Daoy (cell line): Measurements from ENCODE around the gene GOLGA6L7. TPM values are rescaled to one million over a fixed set of nuclear protein-coding genes. Genes with fewer than 3 reads are reported as not detected.
"Not testable (repeated sequence)": the region's sequence is repeated elsewhere in the genome, so short reads cannot be mapped to it uniquely, and the experiment has no call there.

Experiments
- DNase-seq: peaks from one replicate; pipeline ENCODE4 v3.0.0-alpha.2; 2015; ENCODE audit warnings: low read depth
- total RNA-seq: library from RNA; depleted of rRNA; stranded (reverse); fragments of >200 nt; shearing (Covaris generic); gene quantifications from 2 replicates; pipeline ENCODE4 v1.2.3, GENCODE V29; 2014

The GOLGA6L7 gene
- total RNA-seq, 1 experiment from 2014 or later, result not detected

DNA sequence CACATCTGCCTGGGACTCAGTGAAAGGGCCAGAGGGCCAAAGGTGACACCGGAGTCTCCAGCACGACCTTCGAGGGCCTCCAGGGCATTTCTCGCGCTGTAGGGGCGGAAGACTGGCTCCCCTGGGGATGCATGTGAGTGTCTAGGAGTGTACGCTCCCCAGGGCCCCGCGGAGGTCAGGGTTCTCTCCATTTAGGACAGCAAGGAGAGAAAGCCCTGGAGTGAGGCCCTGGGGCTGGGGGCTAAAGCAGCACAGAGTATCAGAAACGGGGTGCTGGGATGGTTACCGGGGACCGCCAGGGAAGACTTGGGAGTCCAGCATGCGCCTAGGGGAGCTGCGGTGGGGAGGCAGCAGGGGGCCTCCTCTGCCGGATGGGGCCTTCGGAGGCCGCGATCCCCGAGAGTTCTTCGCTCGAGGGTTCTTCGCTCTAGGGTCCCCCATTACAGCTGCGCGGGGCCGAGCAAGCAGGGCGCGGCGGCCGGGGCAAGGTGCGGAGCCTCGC, 36.7 kb upstream of the GOLGA6L7 start:
- DNase-seq, result no peak

DNA sequence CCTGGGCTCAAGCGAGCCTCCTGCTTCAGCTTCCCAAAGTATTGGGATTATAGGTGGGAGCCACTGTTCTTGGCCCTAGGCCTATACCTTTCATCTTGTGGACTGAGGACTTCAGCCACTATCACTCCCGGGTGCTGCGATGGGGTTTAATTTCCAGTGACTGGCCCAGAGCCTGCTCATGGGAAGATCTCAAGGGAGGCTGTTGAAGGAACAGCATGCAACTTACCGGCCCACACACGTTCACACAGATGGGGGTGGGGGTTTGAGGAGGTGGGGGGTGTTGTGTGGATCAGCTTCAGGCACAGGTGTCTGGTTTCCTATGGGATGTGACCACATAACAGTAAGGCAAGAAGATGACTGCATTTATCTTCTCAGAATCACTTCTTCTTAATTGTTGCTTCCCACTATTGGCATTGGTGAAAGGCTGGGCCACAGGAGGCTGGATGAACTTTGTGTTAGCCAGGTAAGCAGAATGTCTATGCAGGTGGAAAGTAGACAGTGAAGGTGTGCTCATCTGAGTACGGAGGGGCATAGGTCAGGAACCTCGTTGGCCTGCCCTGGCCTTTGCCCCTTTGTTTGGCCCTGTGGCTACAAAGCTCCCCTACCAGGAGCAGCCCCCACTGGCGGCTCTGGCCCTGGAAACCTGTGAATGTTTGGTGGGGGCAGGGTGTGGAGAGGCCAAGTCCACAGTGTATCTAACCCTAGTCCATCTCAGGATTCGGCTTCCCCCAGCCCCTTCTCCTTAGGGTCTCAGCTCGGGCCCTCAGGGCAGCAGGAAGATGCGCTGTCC, 35.9 kb upstream of the GOLGA6L7 start:
- no peak for DNase-seq

DNA sequence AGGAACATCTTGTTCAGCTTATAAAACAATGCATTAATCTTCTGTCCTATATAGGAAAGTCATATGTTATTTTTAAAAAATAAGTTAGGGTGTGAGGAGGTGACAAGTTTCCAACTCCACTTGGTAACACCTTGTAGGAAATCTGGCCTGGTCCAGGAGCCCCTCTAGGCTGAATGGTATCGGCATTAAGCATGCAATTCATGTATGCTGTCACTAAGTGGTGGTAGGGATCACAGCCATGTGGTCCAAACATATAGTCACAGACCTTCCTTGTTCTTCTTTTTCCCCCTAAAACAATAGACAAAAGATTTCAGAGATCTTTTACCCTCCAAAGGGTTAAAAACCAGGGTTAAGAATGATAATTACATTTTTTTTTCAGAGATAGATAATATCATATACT, 33.2 kb upstream of the GOLGA6L7 start:
- DNase-seq, result no peak

DNA sequence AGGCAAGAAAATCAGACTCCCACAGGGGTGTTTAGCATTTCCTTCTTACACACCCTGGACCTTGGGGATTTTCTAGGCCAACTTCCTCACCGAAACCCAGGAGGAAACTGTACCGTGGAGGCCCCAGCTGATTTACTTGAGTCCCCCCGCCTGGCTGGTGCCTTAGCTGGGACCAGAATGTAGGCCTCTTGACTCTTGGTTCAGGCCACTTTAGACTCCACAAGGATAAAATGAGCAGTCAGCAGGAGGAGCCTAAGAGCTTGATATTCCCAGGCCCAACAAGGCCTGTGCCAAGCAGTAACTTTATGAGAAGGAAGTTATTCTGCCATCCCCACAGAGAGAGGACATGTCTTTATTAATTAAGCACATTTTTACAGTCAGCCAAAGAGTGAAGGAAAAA, 32.7 kb upstream of the GOLGA6L7 start:
- DNase-seq, result no peak

DNA sequence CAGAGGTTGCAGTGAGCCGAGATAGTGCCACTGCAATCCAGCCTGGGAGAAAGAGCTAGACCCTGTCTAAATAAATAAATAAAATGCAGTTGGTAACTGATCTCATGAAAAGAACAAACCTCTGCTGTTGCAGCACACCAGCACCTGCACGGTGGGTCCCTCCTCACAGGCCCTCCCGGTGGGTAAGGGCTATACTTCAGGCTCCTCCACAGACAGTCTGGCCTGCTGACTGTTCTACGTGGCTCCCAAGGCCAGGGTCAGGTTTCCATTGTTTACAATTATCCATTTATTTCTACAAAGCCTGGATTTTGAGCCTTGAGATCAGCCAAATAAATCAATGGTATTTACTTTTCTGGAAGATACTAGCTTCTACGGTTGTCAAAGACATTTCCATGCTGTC, 32.2 kb upstream of the GOLGA6L7 start:
- DNase-seq, result no peak

DNA sequence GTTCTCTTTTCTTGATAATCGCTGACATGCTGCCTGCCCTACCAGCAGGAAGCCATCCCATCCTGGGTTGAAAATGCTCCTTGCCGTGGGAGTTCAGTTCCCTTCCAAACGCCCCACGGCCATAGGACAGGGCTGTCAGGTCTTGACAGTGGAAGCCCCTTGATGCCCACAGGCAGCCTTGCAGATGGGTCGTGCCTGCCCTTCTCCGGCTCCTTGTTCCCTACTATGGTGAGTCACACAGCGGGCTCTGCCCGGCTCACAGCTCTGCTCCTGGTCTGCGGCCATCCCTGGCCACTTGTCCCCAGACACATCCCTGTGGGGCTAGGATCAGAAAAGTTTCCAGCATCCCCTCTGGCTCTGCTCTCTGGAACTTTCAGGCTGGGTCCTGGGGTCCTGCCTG, 31.1 kb upstream of the GOLGA6L7 start:
- DNase-seq, result no peak

DNA sequence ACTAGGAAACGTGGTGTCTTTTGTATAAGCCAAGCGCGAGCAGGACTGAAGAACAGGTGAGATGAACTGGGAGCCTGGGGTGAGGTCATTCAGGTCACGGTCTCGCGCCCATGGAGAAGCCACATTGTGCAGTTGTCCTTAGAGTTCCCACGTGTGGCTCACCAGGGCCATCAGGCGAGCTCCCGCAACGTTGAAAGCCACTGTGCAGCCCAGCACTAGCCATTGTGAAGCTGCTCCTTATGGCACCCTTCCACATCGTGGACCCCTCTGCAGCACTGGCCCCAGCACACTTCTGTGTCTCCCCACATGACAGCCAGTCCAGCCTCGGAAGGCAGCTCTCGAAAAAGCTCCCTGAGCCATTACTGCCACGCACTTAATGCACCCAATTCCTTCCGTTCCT, 29.8 kb upstream of the GOLGA6L7 start:
- DNase-seq, result no peak

DNA sequence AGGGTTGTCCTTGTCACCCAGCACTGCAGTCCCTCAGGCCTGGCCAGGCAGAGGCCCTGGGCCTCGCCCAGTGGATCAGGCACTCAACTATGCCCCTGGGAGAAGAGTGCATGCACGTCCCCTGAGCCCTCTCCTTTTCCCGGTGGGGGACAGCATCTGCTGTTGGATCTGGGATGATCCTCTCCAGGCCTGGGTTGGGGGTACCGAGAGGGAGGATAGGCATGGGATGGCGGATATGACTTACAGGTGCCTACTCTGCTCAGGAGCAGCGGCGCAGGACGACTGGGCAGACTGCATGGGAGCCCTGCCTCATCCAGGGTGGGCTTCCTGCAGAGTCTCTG, 28.4 kb upstream of the GOLGA6L7 start:
- no peak for DNase-seq

DNA sequence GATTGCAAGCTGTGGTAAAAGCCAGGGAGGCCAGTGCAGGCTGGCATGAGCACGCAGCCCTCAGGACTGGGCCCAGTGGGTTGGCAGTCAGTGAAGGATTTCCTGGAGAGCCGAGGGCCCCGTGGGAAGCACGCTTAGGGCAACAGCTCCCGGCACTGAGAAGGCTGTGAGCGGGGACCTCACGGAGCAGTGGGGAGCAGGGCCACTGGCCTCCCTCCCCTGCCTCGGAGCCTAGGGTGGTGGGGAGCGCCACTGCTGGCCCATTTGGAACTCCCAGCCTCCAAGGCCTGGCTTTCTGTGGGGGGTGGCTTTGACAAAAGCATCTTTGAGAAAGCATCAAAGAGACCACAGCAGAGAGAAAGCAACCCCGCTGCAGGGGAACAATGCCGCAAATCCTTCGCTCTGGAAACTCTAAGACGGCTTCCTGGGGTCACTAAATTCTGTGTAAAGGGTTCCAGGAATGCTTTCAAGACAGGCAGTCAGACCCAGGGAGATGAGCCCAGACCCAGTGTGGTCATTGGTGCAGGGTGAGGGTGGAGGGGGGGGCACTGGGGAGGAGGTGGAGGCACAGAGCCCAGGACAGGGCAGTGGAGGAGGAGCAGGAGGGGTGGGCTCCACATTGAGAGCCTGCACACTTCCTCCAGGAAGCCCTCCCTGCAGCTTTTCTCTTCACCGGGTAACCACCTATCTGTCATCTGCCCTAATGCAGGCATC, 27.8 kb upstream of the GOLGA6L7 start:
- DNase-seq, result no peak

DNA sequence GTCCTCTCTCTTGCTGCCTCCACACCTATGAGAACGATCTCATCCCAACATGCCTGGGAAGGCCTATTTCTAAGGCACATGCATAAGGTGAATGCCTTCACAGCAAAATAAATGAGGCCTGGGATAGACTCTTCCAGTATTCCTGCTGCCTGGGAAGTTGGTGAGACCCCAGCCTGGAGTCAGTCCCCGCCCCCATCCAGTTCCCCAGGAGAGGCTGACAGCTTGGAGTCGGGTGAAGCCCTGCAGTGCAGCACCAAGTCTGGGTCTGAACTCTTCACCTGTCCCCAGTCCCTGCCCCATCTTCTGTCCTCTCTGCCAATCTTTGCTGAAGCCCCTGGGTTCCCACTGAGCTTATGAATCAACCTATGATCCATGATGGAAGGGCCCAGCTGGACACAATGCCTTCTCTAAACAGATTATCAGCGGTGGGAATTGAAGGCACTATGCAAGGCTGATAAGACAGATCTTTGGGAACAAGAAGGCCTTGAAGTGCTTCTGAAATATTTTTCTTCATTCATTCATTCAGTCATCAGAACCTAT, 27.1 kb upstream of the GOLGA6L7 start:
- DNase-seq, result no peak

DNA sequence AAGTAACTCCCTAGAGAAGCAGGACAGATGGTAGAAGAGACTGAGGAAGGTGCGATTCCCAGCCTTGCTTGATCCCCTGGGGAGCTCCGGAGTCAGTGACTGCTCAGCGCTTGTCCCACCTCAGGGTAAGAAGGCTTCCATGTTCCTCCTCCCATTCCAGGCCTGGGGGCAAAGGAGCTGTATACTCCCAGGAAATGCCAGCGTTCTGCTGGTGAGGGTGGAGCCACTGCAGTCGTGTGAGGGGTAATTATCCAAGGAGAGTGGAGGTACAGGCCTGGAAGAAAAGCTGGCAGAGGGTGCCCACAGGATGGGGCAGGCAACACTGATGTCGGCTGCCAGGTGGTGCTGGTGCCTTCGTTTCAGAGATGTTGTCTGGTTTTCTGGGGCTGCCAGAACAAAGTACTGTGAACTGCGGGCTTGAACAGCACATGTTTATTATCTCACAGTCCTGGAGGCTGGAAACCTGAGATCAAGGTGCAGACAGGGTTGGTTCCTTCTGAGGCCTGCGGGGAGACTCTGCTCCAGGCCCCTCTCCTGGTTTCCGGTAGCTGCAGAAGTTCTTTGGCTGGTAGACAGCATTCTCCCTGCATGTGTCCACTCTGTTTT, 25.2 kb upstream of the GOLGA6L7 start:
- no peak for DNase-seq

DNA sequence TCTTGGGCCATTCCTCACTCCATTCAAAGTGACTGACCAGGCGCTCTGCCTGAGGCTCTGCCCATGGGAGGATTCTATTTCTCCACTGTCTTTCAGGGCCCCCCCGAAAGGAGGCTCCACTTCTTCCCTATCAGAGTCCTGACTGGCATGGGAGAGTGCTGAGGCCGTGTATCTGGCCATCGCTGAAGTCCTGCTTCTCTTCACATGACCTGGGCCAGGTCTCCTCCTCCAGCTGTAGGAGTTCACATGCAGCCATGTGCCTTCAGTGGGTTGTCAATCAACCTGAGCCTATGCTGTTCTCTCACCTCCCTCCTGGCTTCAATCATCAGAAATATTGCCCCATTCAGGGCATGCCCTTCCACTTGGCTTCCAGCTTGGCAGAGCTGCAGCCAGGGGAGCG, 24.6 kb upstream of the GOLGA6L7 start:
- no peak for DNase-seq

DNA sequence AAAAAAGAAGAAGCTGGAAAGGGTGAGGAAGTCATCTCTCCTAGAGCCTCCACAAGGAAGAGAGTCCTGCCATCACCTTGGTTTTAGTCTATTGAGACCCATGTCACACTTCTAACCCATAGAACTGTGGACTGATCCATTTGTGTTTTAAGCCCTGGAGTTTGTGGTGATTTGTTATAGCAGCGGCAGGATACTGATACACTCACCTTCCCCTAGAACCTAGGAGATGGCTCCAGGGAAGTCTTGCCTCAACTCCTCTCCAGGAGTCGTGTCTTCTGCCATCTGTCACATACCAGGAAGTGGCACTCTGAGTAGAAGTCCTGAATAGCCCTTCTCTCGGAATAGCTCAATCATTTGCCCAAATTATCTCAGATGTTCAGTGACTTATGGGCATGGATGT, 22.7 kb upstream of the GOLGA6L7 start:
- no peak for DNase-seq

DNA sequence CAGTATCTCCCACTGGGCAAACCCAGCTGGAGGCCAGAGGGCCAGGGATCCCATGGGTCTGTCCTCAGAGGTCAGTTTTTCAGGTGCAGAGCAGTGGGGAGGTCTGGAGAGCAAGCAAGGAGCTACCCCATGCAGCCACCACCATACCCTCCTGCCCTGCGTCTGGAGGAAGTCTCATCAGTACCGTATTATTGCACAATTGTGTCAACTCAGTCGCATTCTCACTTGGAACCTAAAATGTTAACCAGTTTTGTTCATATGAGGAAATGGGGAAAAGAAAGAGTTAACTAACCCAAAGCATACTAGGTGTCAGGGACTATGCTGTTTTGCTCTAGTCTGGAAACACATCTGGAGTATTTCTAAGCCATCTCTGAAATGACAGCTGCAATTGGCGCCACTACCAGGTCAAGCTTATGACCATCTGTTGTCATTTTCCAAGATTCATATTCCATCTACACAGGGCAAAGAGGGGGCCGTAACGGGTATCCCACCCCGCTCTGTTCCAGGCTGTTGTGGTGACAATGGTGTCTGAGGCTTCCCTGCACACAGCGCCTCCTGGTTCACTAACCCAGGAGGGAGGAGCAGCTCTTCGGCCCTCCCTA, 20.4 kb upstream of the GOLGA6L7 start:
- DNase-seq, result no peak

DNA sequence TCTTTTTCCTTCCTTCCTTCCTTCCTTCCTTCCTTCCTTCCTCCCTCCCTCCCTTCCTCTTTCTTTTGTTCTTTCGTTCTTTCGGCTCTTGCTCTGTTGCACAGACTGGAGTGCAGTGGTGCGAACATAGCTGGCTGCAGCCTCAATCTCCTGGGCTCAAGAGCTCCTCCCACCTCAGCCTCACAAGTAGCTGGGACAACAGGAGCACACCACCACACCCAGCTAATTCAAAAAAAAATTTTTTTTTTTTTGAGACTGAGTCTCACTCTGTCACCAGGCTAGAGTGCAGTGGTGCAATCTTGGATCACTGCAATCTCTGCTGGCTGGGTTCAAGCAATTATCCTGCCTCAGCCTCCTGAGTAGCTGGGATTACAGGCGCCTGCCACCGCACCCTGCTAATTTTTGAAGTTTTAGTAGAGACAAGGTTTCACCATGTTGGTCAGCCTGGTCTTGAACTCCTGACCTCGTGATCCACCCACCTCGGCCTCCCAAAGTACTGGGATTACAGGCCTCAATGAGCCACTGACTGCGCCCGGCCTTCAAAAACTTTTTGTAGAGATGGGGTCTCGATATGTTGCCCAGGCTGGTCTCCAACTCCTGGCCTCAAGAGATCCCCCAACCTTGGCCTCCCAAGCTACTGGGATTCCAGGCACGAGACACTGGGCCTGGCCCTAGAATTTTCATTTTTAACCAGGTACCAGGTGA, 13.3 kb upstream of the GOLGA6L7 start:
- DNase-seq, result not testable (repeated sequence)

DNA sequence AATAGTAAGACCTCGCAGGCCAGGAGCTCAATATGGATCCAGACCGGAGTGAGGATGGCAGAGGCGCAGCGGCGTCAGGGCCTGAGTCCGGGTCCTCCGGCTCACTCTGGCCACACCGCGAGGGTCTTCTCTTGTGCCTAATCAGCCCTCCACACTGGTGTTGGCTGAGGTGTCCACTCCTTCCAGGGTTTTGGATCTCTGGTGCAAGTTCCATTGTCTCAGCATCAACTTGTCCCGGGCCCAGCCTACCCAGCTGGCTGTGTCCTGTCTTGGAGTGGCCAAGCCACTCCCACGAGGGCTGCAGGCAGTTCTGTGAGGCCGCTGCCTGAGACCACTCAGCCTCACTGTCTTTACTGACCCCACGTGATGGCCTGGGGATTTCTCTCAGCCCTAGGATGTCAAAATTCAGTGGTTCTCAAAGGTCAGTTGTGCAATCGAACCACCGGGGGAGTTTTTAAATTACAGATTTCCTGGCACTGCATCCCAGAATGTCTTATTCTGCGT, 12.6 kb upstream of the GOLGA6L7 start:
- no peak for DNase-seq

DNA sequence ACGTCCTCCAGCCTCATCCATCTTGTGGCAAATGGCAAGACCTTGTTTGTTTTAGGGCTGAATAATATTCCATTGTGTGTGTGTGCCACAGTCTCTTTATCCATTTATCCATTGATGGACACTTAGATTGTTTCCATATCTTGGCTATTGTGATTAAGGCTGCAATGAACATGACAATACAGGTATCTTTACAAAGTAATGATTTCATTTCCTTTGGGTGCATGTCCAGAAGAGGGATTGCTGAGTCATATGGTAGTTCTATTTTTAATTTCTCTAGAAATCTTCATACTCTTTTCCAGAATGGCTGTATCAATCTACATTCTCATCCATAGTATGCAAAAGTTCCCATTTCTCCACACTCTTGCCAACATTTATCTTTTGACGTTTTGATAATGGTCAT, 6.1 kb upstream of the GOLGA6L7 start:
- DNase-seq, result not testable (repeated sequence)

DNA sequence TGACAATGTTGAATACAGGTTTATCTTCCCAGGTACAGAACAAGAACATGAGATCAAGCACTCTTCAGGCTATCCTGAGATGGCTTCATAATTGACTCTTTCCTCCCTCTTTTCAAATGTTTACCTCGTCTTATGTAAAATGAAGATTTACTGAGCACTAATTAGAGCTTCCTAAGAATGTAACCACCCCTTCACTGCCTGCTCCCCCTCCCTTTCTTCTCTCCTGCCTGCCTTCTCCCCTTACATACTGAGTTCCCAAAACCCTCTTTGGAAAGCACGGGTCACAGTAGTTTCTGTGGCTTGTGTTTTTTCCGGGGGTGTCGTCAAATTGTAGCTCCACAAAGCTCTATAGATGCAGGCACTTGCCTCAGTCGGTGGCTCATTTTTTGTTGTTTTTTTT, 5.2 kb upstream of the GOLGA6L7 start:
- DNase-seq, result not testable (repeated sequence)

DNA sequence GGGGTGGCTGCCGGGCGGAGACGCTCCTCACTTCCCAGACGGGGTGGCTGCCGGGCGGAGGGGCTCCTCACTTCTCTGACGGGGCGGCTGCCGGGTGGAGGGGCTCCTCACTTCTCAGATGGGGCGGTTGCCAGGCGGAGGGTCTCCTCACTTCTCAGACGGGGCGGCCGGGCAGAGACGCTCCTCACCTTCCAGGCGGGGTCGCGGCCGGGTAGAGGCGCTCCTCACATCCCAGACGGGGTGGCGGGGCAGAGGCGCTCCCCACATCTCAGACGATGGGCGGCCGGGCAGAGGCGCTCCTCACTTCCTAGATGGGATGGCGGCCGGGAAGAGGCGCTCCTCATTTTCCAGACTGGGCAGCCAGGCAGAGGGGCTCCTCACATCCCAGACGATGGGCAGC, 1.3 kb upstream of the GOLGA6L7 start:
- DNase-seq, result not testable (repeated sequence)

DNA sequence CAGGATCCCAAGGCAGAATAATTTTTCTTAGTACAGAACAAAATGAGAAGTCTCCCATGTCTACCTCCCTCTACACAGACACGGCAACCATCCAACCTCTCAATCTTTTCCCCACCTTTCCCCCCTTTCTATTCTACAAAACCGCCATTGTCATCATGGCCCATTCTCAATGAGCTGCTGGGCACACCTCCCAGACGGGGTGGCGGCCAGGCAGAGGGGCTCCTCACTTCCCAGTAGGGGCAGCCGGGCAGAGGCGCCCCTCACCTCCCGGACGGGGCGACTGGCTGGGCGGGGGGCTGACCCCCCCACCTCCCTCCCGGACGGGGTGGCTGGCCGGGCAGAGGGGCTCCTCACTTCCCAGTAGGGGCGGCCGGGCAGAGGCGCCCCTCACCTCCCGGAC, 827 bp upstream of the GOLGA6L7 start:
- not testable (repeated sequence) for DNase-seq

DNA sequence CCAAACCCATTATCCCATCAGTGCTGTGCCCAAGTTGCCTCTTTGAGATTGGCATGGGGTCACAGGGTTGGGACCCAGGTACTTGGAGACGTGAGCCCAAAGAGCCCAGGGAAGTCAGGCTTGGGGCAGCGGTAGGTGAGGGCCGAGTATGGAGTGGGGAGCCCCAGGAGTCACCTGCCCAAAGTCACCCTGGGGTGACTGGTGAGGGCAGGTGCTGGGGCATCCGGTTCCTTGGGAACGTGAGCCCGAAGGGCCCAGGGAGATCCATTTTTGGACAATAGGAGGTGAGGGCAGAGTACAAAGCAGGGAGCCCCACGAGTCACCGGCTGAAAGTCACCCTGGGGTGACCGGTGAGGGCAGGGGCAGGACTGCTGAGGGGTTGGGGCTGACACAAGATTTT, 485 bp downstream of the GOLGA6L7 start:
- DNase-seq, result not testable (repeated sequence)
